ENCODE data around the gene DNAJC5G. TPM values are rescaled to one million over a fixed set of nuclear protein-coding genes. Genes with fewer than 3 reads are reported as not detected.
A peak's percentile ranks its signal among the peaks of the same experiment; 100 is the strongest.

DNAJC5G gene
- total and polyA plus RNA-seq, 2 of the 13 experiments (the other 11 are each of a cell fraction or from before 2014, with no cell fraction given) = 0.05 TPM; not detected in 1

GRCh38 chr2:27227501-27227900 is 47.7 kb upstream of the DNAJC5G start:
- no peak overlapping the region for H2AFZ ChIP-seq (ENCODE audit: low read length)
- FAIRE-seq (no peak), ATAC-seq (no peak), DNase-seq (ENCODE audit: low spot score) (no peak)
- H3K79me2 ChIP-seq (ENCODE audit: insufficient read depth, low read length) = no peaks in the 10 kb centered on the region
- intact Hi-C loops (cut with micrococcal nuclease; ENCODE audit: unreplicated experiment) (no loop called here), in situ Hi-C loops (cut with HindIII; ENCODE audit: extremely low pct_ligation_motif_present, low pct_unique_long_range_greater_than_20kb) (no loop called here)
- no peak overlapping the region for H3K27ac ChIP-seq (ENCODE audit: extremely low read length, insufficient read depth, low read length)
- BruUV-seq (replicated peaks) = TSS peak; percentile 31
- H3K9ac ChIP-seq (ENCODE audit: insufficient read depth, low read depth, low read length) = no peak overlapping the region
- H4K20me1 ChIP-seq (ENCODE audit: insufficient read depth, low read length) = no peaks in the 10 kb centered on the region
- no peak overlapping the region for H3K4me2 ChIP-seq (ENCODE audit: low read depth, low read length)
- H3K4me3 ChIP-seq (replicated peaks in 1 of 3; ENCODE audit: insufficient read depth in 1 of 3, low read depth in 2 of 3, low read length in 3 of 3) = no peak overlapping the region
- H3K4me1 ChIP-seq (ENCODE audit: insufficient read depth, low read length) = peaks cover 9% of the 10 kb centered on the region; the same call in 1 of the 2 replicates
- CTCF ChIA-PET (ENCODE audit: low intra/inter-chr PET ratio, low total read pairs) = no interaction called here
- H3K9me3 ChIP-seq (ENCODE audit: low read length) = no peaks in the 10 kb centered on the region
- peaks cover 58 to 75% of the 10 kb centered on the region in 2 experiments for H3K36me3 ChIP-seq (replicated peaks in 1 of 2; ENCODE audit: control insufficient read depth in 1 of 2, insufficient read depth in 2 of 2, low read length in 2 of 2)
- 90% methylated on average over 2 of the region's 2 CpGs for WGBS (ENCODE audit: low lambda C conversion rate)
- no peaks in the 10 kb centered on the region for H3K27me3 ChIP-seq (ENCODE audit: control insufficient read depth in 1 of 2, insufficient read depth in 2 of 2, low read length in 2 of 2)
- POLR2A ChIA-PET = no interaction called here
- no peak for TF ChIP-seq TOPORS (CRISPR knock-in tag; IDR thresholded peaks at IDR 0.05)
- TF ChIP-seq ZBTB7B (CRISPR knock-in tag; IDR thresholded peaks at IDR 0.05) = no peak
- TF ChIP-seq ZMAT3 (CRISPR knock-in tag; conservative IDR thresholded peaks at IDR 0.05) = no peak
- TF ChIP-seq ZNF501 (CRISPR knock-in tag; IDR thresholded peaks at IDR 0.05) = no peak
- TF ChIP-seq ZNF567 (CRISPR knock-in tag; IDR thresholded peaks at IDR 0.05; ENCODE audit: borderline replicate concordance) = no peak
- TF ChIP-seq RAD51 (IDR thresholded peaks at IDR 0.05; ENCODE audit: borderline replicate concordance) = no peak
- TF ChIP-seq ZNF644 (CRISPR knock-in tag; IDR thresholded peaks at IDR 0.05; ENCODE audit: low read depth) = no peak
- no peak for TF ChIP-seq ZNF589 (CRISPR knock-in tag; conservative IDR thresholded peaks at IDR 0.05)

GRCh38 chr2:27231921-27232320 is 43.3 kb upstream of the DNAJC5G start:
- Histone ChIP-seq H3K27me3 (ENCODE audit: control insufficient read depth in 1 of 2, insufficient read depth in 2 of 2, low read length in 2 of 2) (no peaks in the 10 kb centered on the region), H3K4me3 (replicated peaks in 1 of 3; ENCODE audit: insufficient read depth in 1 of 3, low read depth in 2 of 3, low read length in 3 of 3) (no peak overlapping the region), H3K36me3 (replicated peaks in 1 of 2; ENCODE audit: control insufficient read depth in 1 of 2, insufficient read depth in 2 of 2, low read length in 2 of 2) (peaks cover 58 to 78% of the 10 kb centered on the region in 2 experiments), H3K79me2 (ENCODE audit: insufficient read depth, low read length) (no peaks in the 10 kb centered on the region), H3K9ac (ENCODE audit: insufficient read depth, low read depth, low read length) (no peak overlapping the region), H3K27ac (ENCODE audit: extremely low read length, insufficient read depth, low read length) (no peak overlapping the region), H3K4me2 (ENCODE audit: low read depth, low read length) (no peak overlapping the region), H3K9me3 (ENCODE audit: low read length) (no peaks in the 10 kb centered on the region), H3K4me1 (ENCODE audit: insufficient read depth, low read length) (peaks cover 9% of the 10 kb centered on the region; the same call in 1 of the 2 replicates), H4K20me1 (ENCODE audit: insufficient read depth, low read length) (no peaks in the 10 kb centered on the region), H2AFZ (ENCODE audit: low read length) (no peak overlapping the region)
- in situ Hi-C loops (cut with HindIII; ENCODE audit: extremely low pct_ligation_motif_present, low pct_unique_long_range_greater_than_20kb) (no loop called here), intact Hi-C loops (cut with micrococcal nuclease; ENCODE audit: unreplicated experiment) (no loop called here)
- ChIA-PET CTCF (ENCODE audit: low intra/inter-chr PET ratio, low total read pairs) (no interaction called here), POLR2A (interaction anchor here (0.5 kb wide), 1 partner anchor 21 kb away, joined by 3 read pairs; no protein-coding TSS in a partner anchor)
- BruUV-seq (replicated peaks) = no TSS peak
- no peak for ATAC-seq
- 97% methylated on average over 13 of the region's 13 CpGs for whole genome bisulfite sequencing (ENCODE audit: low lambda C conversion rate)
- no peak for FAIRE-seq
- DNase-seq (ENCODE audit: low spot score) = no peak
- TF ChIP-seq FOXK2 (IDR thresholded peaks at IDR 0.05) (no peak), TFDP2 (CRISPR knock-in tag; IDR thresholded peaks at IDR 0.05) (no peak), GMEB1 (CRISPR knock-in tag; IDR thresholded peaks at IDR 0.05; ENCODE audit: borderline replicate concordance) (no peak), HNRNPLL (IDR thresholded peaks at IDR 0.05; ENCODE audit: low read depth, low read length, poor library complexity, severe bottlenecking) (no peak), EZH2 (conservative IDR thresholded peaks at IDR 0.05; ENCODE audit: low read depth, low read length) (no peak), ZNF101 (CRISPR knock-in tag; IDR thresholded peaks at IDR 0.05; ENCODE audit: borderline replicate concordance, low read depth) (no peak), ZNF780A (CRISPR knock-in tag; IDR thresholded peaks at IDR 0.05) (no peak), ZNF230 (CRISPR knock-in tag; IDR thresholded peaks at IDR 0.05) (no peak)
- TF ChIP-seq, protein P1, sequence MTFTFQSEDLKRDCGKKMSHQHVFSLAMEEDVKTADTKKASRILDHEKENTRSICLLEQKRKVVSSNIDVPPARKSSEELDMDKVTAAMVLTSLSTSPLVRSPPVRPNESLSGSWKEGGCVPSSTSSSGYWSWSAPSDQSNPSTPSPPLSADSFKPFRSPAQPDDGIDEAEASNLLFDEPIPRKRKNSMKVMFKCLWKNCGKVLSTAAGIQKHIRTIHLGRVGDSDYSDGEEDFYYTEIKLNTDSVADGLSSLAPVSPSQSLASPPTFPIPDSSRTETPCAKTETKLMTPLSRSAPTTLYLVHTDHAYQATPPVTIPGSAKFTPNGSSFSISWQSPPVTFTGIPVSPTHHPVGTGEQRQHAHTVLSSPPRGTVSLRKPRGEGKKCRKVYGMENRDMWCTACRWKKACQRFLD (CRISPR knock-in tag; IDR thresholded peaks at IDR 0.05; ENCODE audit: borderline replicate concordance) = no peak
